GM12892 (cell line): ENCODE results near the gene NAALADL2.

Experiments used
- DNase-seq: peaks from one replicate; pipeline ENCODE4 v3.0.0; 2011; ENCODE audit not compliant: insufficient read length
- FAIRE-seq: peaks from 2 replicates; lab custom pipeline; 2011; peaks lifted over from hg19 to GRCh38; lab: Jason Lieb, UNC
- POLR2A ChIP-seq: IDR thresholded peaks from 2 replicates; pipeline ENCODE4 v1.6.1; 2011; ENCODE audit warnings: low read depth, low read length, control low read depth
- POLR2AphosphoS5 ChIP-seq: IDR thresholded peaks from 2 replicates; pipeline ENCODE4 v1.6.1; 2011; ENCODE audit warnings: low read depth, low read length, control low read depth
- TAF1 ChIP-seq: IDR thresholded peaks from 2 replicates; pipeline ENCODE4 v1.6.1; 2011; ENCODE audit warnings: low read depth, mild to moderate bottlenecking, control low read depth, low read length, borderline replicate concordance

NAALADL2 gene

DNA sequence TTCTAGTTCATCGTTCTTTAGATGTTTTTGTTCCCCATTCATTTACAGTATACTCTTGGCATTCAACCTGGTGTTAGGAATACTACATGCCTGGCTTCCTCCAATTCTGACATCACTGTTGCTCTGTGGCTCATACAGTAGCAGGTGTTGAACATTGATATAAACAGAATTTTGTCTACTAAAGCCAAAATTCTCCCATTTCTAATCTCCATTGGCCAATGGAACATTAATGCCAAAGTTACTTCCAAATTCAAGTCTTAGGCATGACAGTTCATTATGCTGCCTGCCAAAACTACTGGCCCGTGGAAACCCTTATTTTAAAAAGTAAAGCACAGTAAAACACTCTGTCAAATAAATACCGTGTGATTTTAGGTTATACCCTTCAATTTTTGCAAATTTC is 368.0 kb downstream of the NAALADL2 start:
- FAIRE-seq (no peak), DNase-seq (no peak)
- no peak for TF ChIP-seq POLR2A
- TF ChIP-seq POLR2AphosphoS5, result no peak
- no peak for TF ChIP-seq TAF1

DNA sequence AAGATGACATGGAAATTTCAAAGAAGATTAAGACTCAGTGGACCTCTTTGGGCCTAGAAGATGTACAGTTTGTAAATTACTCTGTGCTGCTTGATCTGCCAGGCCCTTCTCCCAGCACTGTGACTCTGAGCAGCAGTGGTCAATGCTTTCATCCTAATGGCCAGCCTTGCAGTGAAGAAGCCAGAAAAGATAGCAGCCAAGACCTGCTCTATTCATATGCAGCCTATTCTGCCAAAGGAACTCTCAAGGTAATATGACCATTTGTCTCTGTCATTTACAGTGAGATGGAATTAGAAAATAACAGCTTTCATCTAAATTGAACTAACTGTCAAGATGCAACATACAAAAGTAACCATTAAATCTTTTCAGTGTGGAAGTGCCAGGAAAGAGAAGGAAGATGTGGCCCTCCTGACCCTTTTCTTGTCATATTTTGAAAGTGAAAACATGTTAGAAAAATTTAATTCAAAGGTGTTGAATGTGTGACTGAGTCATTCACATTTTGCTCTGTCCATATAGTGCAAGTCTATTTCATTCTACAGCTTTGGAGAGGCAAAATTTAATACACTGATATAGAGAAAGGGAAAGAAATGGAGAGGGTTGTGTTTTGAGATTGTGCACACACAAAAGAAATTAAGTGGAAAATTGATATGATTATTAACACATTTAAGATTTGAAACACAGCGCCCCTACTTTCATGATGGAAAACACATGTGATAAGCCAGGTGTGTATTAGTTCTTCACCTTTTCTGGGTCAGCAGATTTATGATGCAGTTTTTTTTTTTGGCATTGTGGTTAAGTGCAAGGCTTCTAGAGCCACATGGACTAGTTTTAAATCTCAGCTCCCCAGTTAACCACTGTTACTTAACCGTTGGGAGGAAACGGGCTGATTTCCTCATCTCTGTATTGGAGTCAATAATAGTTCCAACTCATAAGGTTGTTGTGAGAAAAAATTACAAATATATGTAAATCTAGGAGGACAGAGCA is 375.1 kb downstream of the NAALADL2 start:
- FAIRE-seq (no peak), DNase-seq (no peak)
- TF ChIP-seq POLR2AphosphoS5 (no peak), POLR2A (no peak), TAF1 (no peak)

DNA sequence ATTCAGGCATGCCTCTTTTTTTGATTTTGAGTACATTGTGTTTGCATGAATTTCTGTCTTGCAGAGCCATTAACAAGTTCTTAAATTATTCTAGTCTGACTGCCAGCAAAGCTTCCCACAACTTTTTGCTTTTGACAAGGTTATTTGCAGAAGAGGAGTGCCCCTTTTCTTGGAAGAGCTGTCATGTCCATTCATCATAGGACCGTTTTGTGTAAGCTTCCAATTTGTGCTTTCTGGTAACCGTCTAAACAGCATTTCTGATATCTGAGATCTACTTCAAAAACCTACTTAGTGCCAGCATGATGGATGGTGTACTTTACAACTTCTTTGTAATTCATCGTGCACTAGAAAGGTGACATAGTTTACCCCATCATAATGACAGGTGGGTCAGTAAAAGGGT is 379.7 kb downstream of the NAALADL2 start:
- no peak for DNase-seq
- no peak for FAIRE-seq
- TF ChIP-seq POLR2A (no peak), TAF1 (no peak), POLR2AphosphoS5 (no peak)

DNA sequence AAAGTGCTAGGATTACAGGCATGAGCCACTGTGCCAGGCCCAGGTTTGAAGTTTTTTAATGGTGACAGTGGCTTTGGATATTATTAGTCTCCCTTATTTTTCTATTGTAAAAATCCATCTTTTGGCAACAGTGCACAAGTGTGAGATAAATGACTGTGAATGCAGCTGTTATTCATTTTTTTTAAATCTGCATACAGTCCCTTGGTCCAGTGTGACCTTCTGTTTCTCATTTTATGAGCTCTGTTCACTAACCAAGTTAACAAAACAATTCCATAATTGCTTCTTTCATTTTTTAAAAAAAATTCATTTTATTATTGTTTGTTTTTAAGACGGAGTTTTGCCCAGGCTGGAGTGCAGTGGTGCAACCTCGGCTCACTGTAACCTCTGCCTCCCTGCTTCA is 381.8 kb downstream of the NAALADL2 start:
- FAIRE-seq (no peak), DNase-seq (no peak)

DNA sequence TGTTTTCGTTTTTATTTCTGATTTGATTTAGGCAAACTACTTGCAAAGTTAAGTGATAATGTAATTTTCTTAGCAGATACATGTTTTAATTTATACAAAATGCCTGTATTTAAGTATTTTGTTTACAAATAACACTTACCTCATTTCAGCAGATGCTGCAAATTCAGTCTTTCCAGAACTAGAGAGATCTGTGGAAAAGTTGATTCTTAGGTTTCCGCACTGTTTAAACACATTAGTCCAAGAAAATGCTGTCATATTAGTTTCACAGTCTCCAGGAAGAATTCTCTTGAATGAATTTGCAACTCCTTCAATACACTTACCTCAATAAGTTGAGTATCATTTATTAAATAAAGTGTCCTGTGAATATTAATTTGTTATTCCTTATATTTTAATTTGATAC is 383.1 kb downstream of the NAALADL2 start:
- DNase-seq, result no peak
- FAIRE-seq, result no peak

More for the DNA sequence above, 381.8 kb downstream of the NAALADL2 start:
- TF ChIP-seq POLR2AphosphoS5, result no peak
- TF ChIP-seq TAF1, result no peak
- TF ChIP-seq POLR2A, result no peak

DNA sequence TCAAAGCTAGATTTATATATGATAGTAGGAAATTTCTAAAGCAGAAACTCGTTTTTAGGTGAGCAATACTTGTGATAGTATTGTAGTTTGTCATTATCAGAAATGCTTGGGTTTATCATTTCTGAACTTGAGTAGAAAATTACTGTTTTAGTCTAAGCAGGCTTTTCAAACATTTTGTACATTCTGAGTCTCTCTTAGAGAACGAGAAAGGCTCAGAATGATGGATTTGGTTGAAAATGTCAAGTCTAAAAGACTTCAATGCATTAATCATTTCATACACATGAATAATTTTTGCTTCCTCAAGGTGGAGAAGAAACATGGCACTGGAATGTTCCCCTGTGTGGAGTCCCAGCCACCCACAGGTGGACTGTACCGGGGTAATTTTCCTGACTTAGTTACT is 387.1 kb downstream of the NAALADL2 start:
- no peak for TF ChIP-seq TAF1
- no peak for TF ChIP-seq POLR2A
- no peak for TF ChIP-seq POLR2AphosphoS5
- FAIRE-seq (no peak), DNase-seq (no peak)

More for the DNA sequence above, 383.1 kb downstream of the NAALADL2 start:
- TF ChIP-seq POLR2A (no peak), TAF1 (no peak), POLR2AphosphoS5 (no peak)

DNA sequence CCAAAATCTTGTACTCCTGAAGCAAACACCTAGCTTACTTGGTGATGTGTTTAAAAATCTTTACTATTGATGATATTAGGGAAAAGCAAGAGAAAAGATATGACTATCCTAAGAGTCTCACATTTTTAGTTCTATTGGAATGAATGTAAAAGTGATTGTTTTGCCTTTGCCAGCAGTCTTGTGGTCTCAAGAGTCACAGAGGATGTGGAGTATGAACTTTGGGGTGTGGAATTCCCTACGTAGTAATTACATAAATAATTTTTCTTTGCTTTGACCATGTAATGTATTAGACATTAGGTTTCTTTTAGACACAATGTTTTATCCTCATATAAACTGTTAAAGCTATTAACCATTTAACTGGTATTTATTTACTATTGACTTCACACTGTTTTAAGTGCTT is 387.6 kb downstream of the NAALADL2 start:
- no peak for DNase-seq
- TF ChIP-seq TAF1 (no peak), POLR2AphosphoS5 (no peak), POLR2A (no peak)
- no peak for FAIRE-seq

DNA sequence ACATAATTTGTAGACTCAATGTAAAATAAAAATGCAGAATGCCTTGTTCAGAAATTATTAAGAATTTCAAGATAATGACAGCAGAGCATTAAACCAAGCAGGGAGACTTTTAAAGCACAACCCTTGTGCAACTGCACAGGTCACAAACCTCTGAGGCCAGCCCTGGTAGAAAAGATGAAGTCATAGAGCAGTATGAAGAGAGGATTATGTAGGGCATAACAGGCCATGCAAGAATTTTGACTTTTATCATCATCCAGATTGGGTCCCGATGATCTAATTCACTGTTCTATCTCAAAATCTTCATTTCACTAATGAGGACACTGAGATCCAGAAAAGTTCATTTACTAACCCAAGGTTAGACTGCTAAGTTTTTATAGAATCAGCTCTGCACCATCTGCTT is 388.5 kb downstream of the NAALADL2 start:
- TF ChIP-seq POLR2A (no peak), POLR2AphosphoS5 (no peak), TAF1 (no peak)
- DNase-seq (no peak), FAIRE-seq (no peak)

DNA sequence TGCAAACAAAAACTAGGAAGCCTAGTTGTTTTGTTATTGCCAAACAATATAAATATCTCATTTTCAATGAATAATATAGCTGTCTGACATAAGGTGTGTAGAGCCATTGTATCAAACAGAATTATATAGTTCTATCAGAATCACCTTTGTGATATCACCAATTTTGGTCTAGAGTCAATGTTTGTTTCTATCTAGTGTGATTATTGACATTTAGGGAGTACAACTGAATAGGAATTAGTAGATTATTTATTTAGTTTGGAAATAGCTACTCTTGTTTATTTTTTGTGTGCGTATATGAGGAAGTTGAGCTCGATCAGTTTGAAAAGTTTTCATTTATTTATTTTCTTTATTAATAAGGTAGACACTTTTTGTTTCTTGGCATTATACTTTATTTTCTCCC is 389.7 kb downstream of the NAALADL2 start:
- no peak for DNase-seq
- FAIRE-seq, result no peak
- TF ChIP-seq TAF1 (no peak), POLR2AphosphoS5 (no peak), POLR2A (no peak)

DNA sequence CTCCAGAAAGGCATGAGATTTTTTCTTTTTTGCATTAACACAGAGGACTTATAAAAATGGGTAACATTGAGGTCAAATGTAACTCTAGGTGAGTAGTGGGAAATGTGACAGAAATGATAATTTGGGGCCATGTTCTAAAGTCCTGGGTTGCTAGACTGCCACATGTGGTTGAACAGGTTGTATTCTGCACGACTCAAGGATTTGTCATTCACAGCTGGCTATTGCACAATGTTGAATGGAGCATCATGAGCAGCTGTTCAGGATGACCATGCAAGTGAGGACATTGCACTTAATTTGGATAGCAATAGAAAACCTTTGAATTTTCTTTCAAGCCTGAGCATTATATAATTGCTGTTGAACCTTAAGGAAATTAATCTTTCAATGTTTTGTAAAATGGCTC is 396.6 kb downstream of the NAALADL2 start:
- DNase-seq (no peak), FAIRE-seq (no peak)
- TF ChIP-seq TAF1 (no peak), POLR2AphosphoS5 (peak; percentile 47; the same call in 1 of the 2 replicates)

DNA sequence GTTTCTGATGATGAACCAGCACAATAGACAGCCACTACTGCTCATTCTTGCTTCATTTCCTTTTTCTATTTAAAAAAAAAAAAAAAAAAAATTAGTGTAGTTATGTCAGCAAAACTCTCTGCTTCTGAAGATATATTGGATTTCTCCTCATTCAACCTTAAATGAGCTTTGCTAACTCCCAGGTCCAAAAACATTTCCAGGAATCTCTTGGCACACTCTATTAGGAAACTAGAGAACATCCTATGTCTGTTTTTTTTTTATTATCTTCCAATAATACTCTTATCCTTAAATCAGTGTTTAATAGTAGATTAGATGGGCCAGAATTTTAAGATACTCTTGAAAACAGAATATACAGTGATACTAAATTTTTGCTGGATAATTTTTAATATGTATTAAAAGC is 398.0 kb downstream of the NAALADL2 start:
- TF ChIP-seq POLR2A (no peak), POLR2AphosphoS5 (no peak), TAF1 (no peak)
- no peak for DNase-seq
- FAIRE-seq, result no peak

DNA sequence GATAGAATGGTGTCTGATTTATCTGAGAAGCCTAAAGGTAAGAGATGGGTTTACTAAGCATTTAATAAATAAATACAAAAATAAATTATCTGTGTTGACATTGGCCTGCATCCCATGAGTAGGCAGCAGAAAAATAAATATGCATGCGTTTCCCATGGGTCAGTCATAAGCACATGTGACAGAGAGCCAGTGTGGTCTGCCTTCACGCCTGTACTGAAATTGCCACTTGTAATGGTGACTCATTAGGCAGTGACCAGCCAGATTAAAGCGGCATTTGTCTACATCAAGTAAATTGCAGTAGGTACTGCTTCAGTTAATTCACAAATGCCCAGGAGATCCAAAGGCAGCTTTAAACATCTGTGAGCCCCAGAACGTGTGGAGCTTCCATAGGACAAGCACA is 399.6 kb downstream of the NAALADL2 start:
- DNase-seq (no peak), FAIRE-seq (no peak)
- TF ChIP-seq TAF1 (no peak), POLR2A (no peak), POLR2AphosphoS5 (no peak)
